Activated T-cell treated with anti-CD3 and anti-CD28 coated beads for 48 hours (primary cell): ENCODE measurements around the gene RMI2.
"Not testable (repeated sequence)": the region's sequence is repeated elsewhere in the genome, so short reads cannot be mapped to it uniquely, and the experiment has no call there.

ENCODE experiments used
- DNase-seq: peaks from one replicate; pipeline ENCODE4 v3.0.0-alpha.2; 2020; ENCODE audit warnings: low read depth

Gene RMI2

GRCh38 chr16:11345040-11345862 lies at the start of gene RMI2:
RMI2 (plus strand) TSS chr16:11345459; CDS start chr16:11345472, 13 bp downstream.
- DNase-seq = peak; percentile 98

- no peak for DNase-seq
Measured at GRCh38 chr16:11295672-11296071, 49.6 kb upstream of the RMI2 start.

DNA sequence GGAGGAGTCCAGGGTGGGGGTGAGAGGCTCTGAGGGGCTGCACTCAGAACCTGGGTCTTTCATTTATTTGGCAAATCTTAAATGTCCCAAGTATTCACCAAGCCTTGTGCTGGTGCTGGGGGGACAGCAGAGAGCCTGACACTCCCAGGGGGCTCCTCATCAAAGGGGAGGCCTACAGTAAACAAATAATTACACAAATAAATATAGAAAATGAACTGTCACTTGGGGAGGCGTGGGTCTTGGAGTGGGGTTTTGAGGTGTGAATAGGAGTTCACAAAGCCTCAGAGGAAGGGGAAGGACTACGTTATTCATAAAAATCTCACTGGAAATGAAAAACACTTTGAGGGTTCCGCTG lies 48.9 kb upstream of the RMI2 start:
- no peak for DNase-seq

DNA sequence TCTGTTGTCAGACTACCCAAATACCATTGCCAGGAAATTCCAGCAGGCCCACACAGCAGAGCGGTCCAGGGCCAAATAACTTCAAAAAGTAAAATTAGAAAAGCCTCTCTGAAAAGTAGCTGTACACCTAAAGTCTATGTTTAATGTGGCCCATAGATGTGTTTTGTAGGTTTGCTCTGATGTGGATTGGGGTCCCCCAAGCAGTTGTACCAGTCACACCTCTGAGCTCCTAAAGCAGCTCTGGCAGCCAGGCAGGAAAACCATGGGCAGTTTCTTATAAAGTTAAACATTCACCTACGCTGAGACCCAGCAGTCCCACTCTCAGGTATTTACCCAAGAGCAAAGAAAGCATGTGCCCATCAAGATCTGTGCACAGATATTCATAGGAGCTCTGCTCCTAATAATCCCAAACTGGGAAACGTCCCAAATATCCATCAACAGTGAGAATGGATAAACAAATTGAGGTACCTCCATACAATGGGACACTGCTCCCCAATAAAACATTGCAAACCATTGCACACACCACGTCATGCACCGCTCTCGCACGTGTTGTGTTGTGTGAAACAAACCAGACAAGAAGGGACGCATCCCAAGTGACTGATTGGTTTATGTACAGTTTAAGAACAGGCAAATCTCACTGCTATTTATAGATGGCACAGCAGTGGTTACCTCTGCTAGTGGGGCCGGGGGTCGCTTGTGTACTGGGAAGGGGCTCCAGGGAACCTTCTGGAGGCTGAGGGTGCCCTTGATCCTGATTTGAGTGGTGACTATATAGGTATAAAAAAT lies 48.4 kb upstream of the RMI2 start:
- DNase-seq = no peak

GRCh38 chr16:11297492-11298142 lies 47.6 kb upstream of the RMI2 start:
- DNase-seq = peak; percentile 58

DNA sequence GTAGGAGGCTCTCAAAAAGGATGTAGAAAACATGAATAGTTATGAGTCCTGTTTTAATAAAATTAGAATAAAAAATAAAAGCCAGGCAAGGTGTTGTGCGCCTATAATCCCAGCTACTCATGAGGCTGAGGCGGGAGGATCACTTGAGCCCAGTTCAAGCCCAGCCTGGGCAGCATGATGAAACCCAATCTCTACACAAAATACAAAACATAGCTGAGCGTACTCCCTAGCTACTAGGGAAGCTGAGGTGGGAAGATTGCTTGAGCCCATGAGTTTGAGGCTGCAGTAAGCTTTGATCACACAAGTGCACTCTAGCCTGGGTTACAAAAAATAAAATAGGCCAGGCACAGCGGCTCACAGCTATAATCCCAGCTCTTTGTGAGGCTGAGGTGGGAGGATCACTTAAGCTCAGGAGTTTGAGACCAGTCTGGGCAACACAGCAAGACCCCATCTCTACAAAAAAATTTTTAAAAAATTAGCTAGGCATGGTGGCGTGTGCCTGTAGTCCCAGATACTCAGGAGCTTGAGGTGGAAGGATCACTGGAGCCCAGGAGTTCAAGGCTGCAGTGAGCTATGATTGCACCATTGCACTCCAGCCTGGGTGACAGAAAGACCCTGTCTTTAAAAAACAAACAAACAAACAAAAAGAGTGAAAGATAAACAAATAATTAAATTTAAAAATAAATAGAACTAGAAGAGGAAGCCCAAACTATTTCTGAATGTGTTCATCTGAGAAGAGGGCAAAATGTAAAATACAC lies 46.9 kb upstream of the RMI2 start:
- DNase-seq = no peak

DNA sequence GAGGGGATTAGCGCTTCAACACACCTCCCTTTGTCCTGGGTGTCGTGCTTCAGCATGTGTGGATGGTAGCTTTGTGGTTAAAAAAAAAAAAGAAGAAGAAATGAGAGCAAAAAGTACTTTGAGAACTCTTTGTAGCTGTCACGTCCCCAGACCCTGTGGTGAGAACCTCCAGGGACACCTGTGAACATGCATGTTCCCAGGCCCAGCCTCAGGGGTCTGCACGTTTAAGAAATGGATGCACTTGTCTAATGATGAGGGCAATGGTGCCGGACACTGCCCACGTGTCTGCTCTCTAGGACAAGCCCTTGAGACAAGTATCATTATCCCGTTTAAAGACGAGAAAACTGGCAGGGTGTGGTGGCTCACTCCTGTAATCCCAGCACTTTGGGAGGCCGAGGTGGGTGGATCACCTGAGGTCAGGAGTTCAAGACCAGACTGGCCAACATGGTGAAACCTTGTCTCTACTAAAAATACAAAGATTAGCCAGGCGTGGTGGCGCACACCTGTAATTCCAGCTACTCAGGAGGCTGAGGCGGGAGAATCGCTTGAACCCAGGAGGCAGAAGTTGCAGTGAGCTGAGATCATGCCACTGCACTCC lies 46.2 kb upstream of the RMI2 start:
- not testable (repeated sequence) for DNase-seq

- DNase-seq = no peak
Measured at GRCh38 chr16:11299865-11300559, 45.2 kb upstream of the RMI2 start.

DNA sequence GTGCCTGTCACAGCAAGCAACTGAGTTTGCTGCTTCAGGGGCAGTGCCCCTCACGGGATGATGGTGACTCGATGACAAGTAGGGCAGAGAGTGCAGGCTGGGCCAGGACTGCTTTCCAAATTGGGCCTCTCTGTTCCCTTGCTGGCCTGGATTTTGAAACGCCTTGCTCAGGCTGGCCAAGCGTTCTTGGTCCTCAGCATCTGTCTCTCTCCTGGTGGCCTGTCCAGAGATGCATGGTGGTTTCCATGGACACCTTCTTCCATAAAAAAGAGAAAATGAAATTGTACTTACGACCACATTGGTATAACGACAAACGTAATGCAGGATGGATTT lies 44.7 kb upstream of the RMI2 start:
- DNase-seq = no peak

DNA sequence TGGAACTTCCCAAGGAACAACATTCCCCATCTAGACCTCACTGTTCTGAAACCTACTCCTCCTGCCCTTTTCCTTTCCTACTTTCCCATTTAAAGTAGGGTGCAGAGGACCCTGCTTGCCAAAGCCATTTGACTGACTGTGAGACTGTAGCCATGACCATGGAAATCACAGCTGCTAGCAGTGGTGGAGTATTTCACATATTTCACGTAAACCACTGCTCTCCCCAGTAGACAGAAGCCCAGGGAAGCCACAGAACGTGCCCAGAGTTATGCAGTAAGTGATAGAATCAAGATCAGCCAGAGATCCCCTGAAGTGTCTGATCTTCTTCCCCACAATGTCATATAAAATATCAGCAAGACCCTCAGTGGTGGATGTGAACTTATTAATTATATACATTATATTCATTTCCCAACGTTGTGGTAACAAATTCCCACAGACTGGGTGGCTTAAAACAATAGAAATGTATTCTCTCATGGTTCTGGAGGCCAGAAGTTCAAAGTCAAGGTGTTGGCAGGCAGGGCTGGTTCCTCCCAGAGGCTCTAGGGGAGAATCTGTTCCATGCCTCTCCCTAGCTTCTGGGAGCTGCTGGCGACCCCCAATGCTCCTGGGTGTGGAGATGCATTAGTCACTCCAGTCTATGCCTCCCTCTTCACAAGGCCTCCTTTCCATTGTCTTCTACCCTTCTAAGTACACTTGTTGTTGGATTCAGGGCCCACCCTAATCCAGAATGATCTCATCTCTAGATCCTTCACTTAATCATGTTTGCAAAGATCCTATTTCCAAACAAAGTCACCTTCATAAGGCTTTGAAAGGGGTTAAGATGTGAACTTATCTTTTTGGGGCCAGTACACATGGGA lies 43.4 kb upstream of the RMI2 start:
- DNase-seq = no peak

DNA sequence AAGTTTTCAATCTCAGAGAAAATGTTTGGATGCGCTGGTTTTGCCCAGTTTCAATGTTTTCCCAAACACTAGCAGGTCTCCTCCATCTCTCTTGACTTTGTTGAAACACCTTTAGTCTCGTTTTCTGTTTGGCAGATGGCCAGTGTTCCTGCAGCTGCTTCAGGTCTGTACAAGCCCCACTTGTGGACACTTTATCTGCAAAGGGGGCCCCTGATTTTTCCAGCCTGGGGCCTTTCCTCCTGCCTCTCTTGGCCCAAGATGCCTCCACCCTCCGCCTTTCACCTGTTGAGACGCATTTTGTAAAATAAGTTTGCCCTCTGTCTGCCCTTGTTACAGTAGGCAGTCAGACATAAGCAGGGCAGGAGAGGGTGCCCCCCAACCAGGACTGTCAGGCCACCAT lies 42.3 kb upstream of the RMI2 start:
- no peak for DNase-seq

GRCh38 chr16:11303405-11304138 lies 41.7 kb upstream of the RMI2 start:
- no peak for DNase-seq

- DNase-seq = no peak
Measured at GRCh38 chr16:11306381-11306780, 38.9 kb upstream of the RMI2 start.

- no peak for DNase-seq
Measured at GRCh38 chr16:11306997-11307638, 38.1 kb upstream of the RMI2 start.

- no peak for DNase-seq
Measured at GRCh38 chr16:11307639-11308492, 37.4 kb upstream of the RMI2 start.

DNA sequence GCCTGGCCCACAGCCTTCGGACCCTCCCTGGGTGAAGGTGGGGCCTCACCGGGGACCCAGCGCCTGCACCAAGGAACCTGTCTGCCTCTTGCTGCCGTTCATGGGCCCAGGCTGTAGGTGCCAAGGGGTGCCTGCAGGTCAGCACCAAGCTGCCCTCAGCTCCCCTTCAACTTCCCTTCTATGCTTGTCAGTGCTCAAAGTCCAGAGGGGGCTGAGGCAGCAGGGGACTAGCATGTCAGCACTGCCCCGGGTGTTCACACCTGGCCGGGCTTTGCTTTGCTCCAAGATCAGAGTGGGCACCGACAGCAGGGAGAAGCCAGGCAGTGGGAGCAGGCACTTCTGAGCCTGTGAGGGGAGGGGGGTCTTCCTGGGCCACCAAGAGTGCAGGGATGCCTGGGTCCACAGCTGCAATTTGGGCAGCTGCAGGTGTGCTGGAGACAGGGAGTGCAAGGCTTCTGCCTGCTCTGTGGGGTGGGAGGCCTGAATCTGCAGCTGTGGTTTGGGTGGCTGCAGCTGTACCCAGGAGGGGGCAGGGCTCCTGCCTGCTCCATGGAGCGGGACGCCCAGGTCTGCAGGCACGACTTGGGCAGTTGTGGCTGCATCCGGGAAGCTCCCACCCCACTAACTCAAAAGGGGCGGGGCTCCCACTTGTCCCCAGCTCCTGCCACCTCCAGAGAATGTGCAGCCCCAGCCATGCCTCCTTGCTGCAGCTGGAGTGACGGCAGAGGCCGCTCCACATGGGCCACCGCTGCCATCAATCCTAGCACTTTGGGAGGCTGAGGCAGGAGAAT lies 36.6 kb upstream of the RMI2 start:
- DNase-seq = no peak

- DNase-seq = no peak
Measured at GRCh38 chr16:11309895-11310633, 35.2 kb upstream of the RMI2 start.
